VCaP (cell line): ENCODE results near the gene PGBD2.
A peak's percentile ranks its signal among the peaks of the same experiment; 100 is the strongest.
"Not testable (repeated sequence)": the region's sequence is repeated elsewhere in the genome, so short reads cannot be mapped to it uniquely, and the experiment has no call there.

Experiments
- H3K27ac ChIP-seq: fragments of 450-650 bp; 2 replicates; pipeline ENCODE4 v1.5.1; 2017
- CTCF ChIP-seq: fragments of 450-650 bp; conservative IDR thresholded peaks from 2 replicates; pipeline ENCODE4 v1.5.1; 2017; ENCODE audit warnings: mild to moderate bottlenecking, moderate library complexity

PGBD2 gene

DNA sequence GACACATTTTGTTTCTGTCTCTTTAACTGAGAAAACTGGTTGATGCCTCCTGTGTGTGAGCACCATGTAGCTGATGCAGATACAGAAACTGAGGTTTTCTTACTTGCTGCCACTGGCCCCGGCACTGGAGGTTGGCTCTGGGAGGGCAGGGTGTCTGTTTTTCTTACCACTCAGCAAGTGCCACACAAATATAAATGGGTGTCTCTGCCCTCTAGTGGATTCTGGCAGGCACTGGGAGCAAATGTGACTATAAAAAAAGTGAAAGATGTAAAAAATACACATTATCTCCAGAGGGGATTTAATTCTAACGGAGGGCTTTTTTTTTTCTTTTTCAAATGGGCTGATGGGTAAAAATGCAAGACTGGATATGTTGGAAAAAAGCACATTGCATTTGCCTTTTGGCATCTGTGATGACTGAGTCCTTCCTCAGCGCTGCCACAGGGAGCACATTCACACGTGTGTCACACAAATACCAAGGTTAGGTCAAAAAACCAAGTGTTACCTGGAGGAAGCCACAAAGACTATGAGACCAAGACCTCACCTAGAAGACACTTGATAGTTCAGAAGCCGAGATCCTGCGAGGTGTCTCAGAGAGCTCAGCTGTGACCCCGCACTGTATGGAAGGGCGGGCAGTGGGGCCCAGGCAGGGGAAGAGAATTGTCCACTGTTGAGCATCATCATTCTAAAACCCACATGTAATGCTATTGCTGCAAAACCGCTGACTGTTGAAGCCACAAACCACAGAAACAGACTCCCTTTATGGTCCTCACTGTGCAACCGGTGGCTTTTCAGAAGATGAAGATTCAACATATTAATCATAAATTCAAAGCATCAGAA is 18.9 kb downstream of the PGBD2 start:
- no peak overlapping the region for H3K27ac ChIP-seq
- peak; percentile 80 for TF ChIP-seq CTCF

- H3K27ac ChIP-seq: not testable (repeated sequence)
These were observed 19.8 kb downstream of the PGBD2 start for GRCh38 chr1:248925859-248926258.

- TF ChIP-seq CTCF: no peak
- H3K27ac ChIP-seq: no peak overlapping the region
These were observed 20.6 kb downstream of the PGBD2 start for GRCh38 chr1:248926401-248927182.

- H3K27ac ChIP-seq: not testable (repeated sequence)
These were observed 21.2 kb downstream of the PGBD2 start for GRCh38 chr1:248927283-248927682.

GRCh38 chr1:248928122-248928521 is 22.1 kb downstream of the PGBD2 start:
- not testable (repeated sequence) for H3K27ac ChIP-seq

DNA sequence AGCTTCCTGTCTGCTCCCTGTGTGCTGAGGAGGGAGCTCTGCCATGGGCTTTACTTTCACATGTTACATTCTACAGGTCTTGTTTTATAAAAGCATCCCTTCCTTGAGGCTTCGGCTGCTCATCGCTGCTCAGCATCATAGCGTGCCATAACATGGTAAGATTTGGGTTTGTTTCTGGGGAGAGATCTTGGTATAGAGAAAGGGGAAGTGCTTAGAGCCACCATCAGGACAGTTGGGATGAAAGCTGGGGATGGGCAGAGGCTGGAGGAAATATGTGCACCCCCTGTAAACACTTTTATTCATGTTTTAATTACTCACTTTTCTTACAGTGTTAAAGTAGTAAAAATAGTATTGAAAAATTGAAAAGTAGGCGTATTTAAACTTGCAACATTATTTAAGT is 24.0 kb downstream of the PGBD2 start:
- H3K27ac ChIP-seq: not testable (repeated sequence)

- not testable (repeated sequence) for H3K27ac ChIP-seq
These were observed 32.3 kb downstream of the PGBD2 start for GRCh38 chr1:248938173-248938809.

- H3K27ac ChIP-seq: not testable (repeated sequence)
These were observed 38.3 kb downstream of the PGBD2 start for GRCh38 chr1:248944134-248944999.

GRCh38 chr1:248945000-248945423 is 39.0 kb downstream of the PGBD2 start:
- H3K27ac ChIP-seq: not testable (repeated sequence)

- H3K27ac ChIP-seq: not testable (repeated sequence)
These were observed 39.4 kb downstream of the PGBD2 start for GRCh38 chr1:248945453-248945852.

GRCh38 chr1:248945856-248946416 is 39.9 kb downstream of the PGBD2 start:
- H3K27ac ChIP-seq: not testable (repeated sequence)
